ENCODE results near the gene TMEM74B. TPM values are rescaled to one million over a fixed set of nuclear protein-coding genes. Genes with fewer than 3 reads are reported as not detected.

TMEM74B gene
- total RNA-seq, 2 donors from 2014 or later, result 3.1 to 4.3 TPM

DNA sequence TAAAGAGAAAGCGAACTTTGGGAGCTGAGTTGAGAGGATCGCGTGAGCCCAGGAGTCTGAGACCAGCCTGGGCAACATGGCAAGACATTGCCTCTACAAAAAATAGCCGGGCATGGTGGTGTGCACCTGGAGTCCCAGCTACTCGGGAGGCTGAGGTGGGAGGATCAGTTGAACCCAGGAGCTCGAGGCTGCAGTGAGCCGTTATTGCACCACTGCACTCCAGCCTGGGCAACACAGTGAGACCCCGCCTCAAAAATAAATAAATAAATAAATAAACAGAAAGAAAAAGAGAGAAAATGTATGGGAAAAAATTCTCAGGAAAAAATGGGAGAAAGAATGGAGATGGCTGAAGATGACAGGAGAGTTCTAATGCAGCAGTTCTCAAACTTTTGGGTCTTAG, 21.0 kb upstream of the TMEM74B start:
- Mint-ChIP-seq H3K4me3 (no peak overlapping the region), H3K36me3 (ENCODE audit: low read depth) (no peaks in the 10 kb centered on the region), H3K27ac (no peak overlapping the region), H3K27me3 (ENCODE audit: insufficient read depth) (peaks cover 22% of the 10 kb centered on the region), H3K9me3 (no peaks in the 10 kb centered on the region), H3K4me1 (no peaks in the 10 kb centered on the region)
- Histone ChIP-seq H3K27ac (ENCODE audit: low read depth, low read length) (no peak overlapping the region), H3K9ac (ENCODE audit: extremely low read depth, low read length, poor library complexity, severe bottlenecking) (no peak overlapping the region), H3K36me3 (ENCODE audit: control insufficient read depth, insufficient read depth, low read length) (no peaks in the 10 kb centered on the region), H3K9me3 (ENCODE audit: control insufficient read depth, low read length) (no peaks in the 10 kb centered on the region), H3K4me1 (ENCODE audit: control insufficient read depth, insufficient read depth, low read length) (no peaks in the 10 kb centered on the region), H3K4me3 (ENCODE audit: low read length) (no peak overlapping the region), H3K27me3 (ENCODE audit: control insufficient read depth, insufficient read depth, low read length, poor library complexity, severe bottlenecking) (peaks cover 32% of the 10 kb centered on the region)
- 93 to 100% methylated on average over 4 to 6 of the region's 8 CpGs for WGBS, 2 experiments (ENCODE audit: insufficient coverage in 1 of 2, insufficient read length in 1 of 2)
- DNase-seq, result no peak
- TF ChIP-seq, protein P1, sequence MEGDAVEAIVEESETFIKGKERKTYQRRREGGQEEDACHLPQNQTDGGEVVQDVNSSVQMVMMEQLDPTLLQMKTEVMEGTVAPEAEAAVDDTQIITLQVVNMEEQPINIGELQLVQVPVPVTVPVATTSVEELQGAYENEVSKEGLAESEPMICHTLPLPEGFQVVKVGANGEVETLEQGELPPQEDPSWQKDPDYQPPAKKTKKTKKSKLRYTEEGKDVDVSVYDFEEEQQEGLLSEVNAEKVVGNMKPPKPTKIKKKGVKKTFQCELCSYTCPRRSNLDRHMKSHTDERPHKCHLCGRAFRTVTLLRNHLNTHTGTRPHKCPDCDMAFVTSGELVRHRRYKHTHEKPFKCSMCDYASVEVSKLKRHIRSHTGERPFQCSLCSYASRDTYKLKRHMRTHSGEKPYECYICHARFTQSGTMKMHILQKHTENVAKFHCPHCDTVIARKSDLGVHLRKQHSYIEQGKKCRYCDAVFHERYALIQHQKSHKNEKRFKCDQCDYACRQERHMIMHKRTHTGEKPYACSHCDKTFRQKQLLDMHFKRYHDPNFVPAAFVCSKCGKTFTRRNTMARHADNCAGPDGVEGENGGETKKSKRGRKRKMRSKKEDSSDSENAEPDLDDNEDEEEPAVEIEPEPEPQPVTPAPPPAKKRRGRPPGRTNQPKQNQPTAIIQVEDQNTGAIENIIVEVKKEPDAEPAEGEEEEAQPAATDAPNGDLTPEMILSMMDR (conservative IDR thresholded peaks at IDR 0.05), result no peak

DNA sequence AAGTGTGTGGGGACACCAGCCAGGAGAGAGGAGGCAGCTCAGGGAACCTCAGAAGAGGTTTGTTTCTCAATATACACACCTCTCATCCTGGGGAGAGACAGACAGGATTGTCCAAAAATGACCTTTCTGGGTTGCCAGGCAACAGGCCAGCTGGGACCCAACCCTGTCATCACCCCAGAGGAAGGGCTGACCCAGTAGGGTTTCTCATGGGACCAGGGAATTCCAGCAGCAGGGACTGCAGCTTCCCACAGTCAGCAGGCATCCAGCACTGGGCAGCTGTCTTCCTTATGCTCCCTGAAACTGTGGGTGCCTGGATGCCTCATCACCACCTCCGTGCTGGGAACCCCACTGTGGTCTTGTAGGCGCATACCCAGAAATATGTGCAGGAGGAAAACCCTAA, 19.8 kb upstream of the TMEM74B start:
- WGBS, 2 experiments (ENCODE audit: insufficient coverage in 1 of 2, insufficient read length in 1 of 2), result 92 to 100% methylated on average over 1 to 2 of the region's 2 CpGs
- Histone ChIP-seq H3K9ac (ENCODE audit: extremely low read depth, low read length, poor library complexity, severe bottlenecking) (no peak overlapping the region), H3K4me3 (ENCODE audit: low read length) (no peak overlapping the region), H3K27ac (ENCODE audit: low read depth, low read length) (no peak overlapping the region), H3K36me3 (ENCODE audit: control insufficient read depth, insufficient read depth, low read length) (no peaks in the 10 kb centered on the region), H3K9me3 (ENCODE audit: control insufficient read depth, low read length) (no peaks in the 10 kb centered on the region), H3K27me3 (ENCODE audit: control insufficient read depth, insufficient read depth, low read length, poor library complexity, severe bottlenecking) (peaks cover 31% of the 10 kb centered on the region), H3K4me1 (ENCODE audit: control insufficient read depth, insufficient read depth, low read length) (no peaks in the 10 kb centered on the region)
- H3K4me1 Mint-ChIP-seq, result no peaks in the 10 kb centered on the region
- no peak overlapping the region for H3K4me3 Mint-ChIP-seq
- H3K27ac Mint-ChIP-seq, result no peak overlapping the region
- DNase-seq, result peak; percentile 31
- peaks cover 18% of the 10 kb centered on the region for H3K27me3 Mint-ChIP-seq (ENCODE audit: insufficient read depth)
- H3K36me3 Mint-ChIP-seq (ENCODE audit: low read depth), result no peaks in the 10 kb centered on the region
- H3K9me3 Mint-ChIP-seq, result no peaks in the 10 kb centered on the region
- TF ChIP-seq, protein P1 (conservative IDR thresholded peaks at IDR 0.05), result no peak

DNA sequence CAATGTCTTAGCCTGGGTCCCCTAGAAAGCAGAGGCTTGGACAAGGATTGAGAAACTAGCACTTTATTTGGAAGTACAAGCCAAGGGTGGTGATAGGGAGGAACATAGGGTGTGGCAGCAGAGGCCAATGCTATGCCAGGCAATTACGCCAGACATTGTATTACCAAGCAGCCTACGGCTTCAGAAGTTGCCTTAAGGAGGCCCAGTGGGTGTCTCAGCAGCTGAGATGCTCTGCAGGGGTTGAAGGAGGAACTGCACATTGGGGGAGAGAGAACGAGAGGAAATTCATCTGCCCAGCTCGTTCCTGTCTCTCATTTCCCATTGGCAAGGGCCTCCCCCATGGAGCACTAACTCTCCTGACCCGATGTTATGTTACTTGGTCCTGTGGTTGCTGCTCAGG, 19.3 kb upstream of the TMEM74B start:
- H3K27me3 Mint-ChIP-seq (ENCODE audit: insufficient read depth), result peaks cover 16% of the 10 kb centered on the region
- H3K36me3 Mint-ChIP-seq (ENCODE audit: low read depth), result no peaks in the 10 kb centered on the region
- H3K4me3 ChIP-seq (ENCODE audit: low read length), result no peak overlapping the region
- no peak overlapping the region for H3K27ac Mint-ChIP-seq
- peaks cover 28% of the 10 kb centered on the region for H3K27me3 ChIP-seq (ENCODE audit: control insufficient read depth, insufficient read depth, low read length, poor library complexity, severe bottlenecking)
- H3K9me3 Mint-ChIP-seq, result no peaks in the 10 kb centered on the region
- H3K4me3 Mint-ChIP-seq, result no peak overlapping the region
- H3K4me1 ChIP-seq (ENCODE audit: control insufficient read depth, insufficient read depth, low read length), result no peaks in the 10 kb centered on the region
- TF ChIP-seq, protein P1 (conservative IDR thresholded peaks at IDR 0.05), result no peak
- no peak overlapping the region for H3K27ac ChIP-seq (ENCODE audit: low read depth, low read length)
- H3K9ac ChIP-seq (ENCODE audit: extremely low read depth, low read length, poor library complexity, severe bottlenecking), result no peak overlapping the region
- peak; percentile 25 for DNase-seq
- H3K4me1 Mint-ChIP-seq, result no peaks in the 10 kb centered on the region
- no peaks in the 10 kb centered on the region for H3K36me3 ChIP-seq (ENCODE audit: control insufficient read depth, insufficient read depth, low read length)
- 85 to 86% methylated on average over 4 to 5 of the region's 5 CpGs for WGBS, 2 experiments (ENCODE audit: insufficient coverage in 1 of 2, insufficient read length in 1 of 2)
- H3K9me3 ChIP-seq (ENCODE audit: control insufficient read depth, low read length), result no peaks in the 10 kb centered on the region
